Measurements from ENCODE around the gene GSTO1. TPM values are rescaled to one million over a fixed set of nuclear protein-coding genes. Genes with fewer than 3 reads are reported as not detected.

Gene GSTO1
- total and polyA plus RNA-seq, 2 experiments from 2014 or later = 143 to 387 TPM

DNA sequence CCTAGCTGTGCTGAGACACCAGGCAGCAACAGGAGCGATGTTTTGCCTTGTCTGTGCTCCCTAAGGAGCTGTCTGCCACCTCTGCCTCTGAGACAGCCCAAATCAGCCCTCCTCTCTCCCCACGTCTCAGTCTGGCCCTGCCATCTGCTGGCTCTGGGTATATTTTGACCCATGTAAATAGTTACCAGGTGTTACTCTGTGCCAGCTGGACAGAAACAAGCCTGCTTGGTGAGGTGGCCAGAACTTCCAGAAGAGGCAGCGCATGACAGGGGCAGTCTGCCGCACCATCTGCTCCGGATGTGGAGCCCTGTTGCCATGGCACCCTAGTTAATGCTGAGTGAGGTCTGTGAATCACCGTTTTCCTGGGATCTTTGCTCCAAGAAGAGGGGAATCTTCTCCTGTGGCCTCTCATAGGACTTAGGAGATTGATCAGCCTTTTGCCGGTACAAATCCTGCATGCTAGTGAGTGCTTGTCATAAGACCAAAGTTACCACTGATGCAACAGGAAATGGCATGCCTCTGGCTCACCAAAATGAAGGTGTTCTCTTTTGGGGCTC lies 46.1 kb downstream of the GSTO1 start:
- Histone ChIP-seq H3F3A (ENCODE audit: insufficient read depth) (peaks cover 47% of the 10 kb centered on the region), H2AFZ (no peak overlapping the region), H3K9me3 (ENCODE audit: low read depth) (no peaks in the 10 kb centered on the region), H3K4me1 (ENCODE audit: insufficient read depth) (peaks cover 26% of the 10 kb centered on the region), H3K36me3 (ENCODE audit: low read depth) (no peaks in the 10 kb centered on the region), H4K20me1 (ENCODE audit: insufficient read depth) (no peaks in the 10 kb centered on the region), H3K9me2 (ENCODE audit: insufficient read depth) (no peaks in the 10 kb centered on the region), H3K4me3 (peak overlapping the region; percentile 64), H3K27me3 (replicated peaks; ENCODE audit: insufficient read depth) (no peaks in the 10 kb centered on the region), H3K27ac (peak overlapping the region; percentile 100), H3K9ac (peak overlapping the region; percentile 96), H3K79me2 (ENCODE audit: insufficient read depth) (no peaks in the 10 kb centered on the region), H3K4me2 (ENCODE audit: unreplicated experiment) (peak overlapping the region; percentile 93)
- in situ Hi-C loops (cut with MboI) = no loop called here
- DNase-seq = peak; percentile 100
- WGBS, 2 experiments (ENCODE audit: low coverage in 1 of 2, low lambda C conversion rate in 2 of 2, missing lambda C conversion rate in 2 of 2) = 1 to 2% methylated on average over 7 of the region's 7 CpGs
- no peak for TF ChIP-seq EZH2phosphoT487 (IDR thresholded peaks at IDR 0.05; ENCODE audit: insufficient read depth, low read depth)
- TF ChIP-seq EZH2 (IDR thresholded peaks at IDR 0.05; ENCODE audit: insufficient read depth, poor library complexity, severe bottlenecking) = no peak

DNA sequence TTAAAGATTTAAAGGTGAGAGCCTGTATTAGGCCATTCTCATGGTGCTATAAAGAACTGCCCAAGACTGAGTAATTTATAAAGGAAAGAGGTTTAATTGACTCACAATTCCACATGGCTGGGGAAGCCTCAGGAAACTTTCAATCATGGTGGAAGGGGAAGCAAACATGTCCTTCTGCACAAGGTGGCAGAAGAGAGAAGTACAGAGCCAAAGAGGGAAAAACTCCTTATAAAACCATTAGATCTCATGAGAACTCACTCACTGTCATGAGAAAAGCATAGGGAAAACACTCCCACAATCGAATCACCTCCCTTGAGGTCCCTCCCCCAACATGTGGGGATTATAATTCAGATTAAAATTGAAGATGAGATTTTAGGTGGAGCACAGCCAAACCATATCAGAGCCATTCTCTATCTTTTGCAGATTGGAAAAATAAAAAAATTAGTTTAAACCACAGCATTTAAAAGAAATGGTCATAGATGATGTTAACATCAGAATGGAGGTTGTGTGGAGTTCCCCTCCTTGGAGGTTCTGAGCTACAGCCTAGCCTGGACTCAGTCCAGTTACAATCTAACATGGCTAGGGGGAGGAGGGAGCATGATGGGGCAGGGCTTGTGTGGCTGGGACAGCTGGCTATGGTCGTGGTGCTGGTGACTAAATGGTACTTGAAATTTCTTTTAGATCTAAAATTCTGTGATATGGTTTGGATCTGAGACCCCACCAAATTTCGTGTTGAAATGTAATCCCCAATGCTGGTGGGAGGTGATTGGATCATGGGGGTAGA lies 47.4 kb downstream of the GSTO1 start:
- in situ Hi-C loops (cut with MboI) = no loop called here
- WGBS, 2 experiments (ENCODE audit: low coverage in 1 of 2, low lambda C conversion rate in 2 of 2, missing lambda C conversion rate in 2 of 2) = 92 to 95% methylated on average over 3 of the region's 3 CpGs
- no peaks in the 10 kb centered on the region for H3K9me3 ChIP-seq (ENCODE audit: low read depth)
- no peak overlapping the region for H3K4me3 ChIP-seq
- no peaks in the 10 kb centered on the region for H3K79me2 ChIP-seq (ENCODE audit: insufficient read depth)
- no peak overlapping the region for H3K4me2 ChIP-seq (ENCODE audit: unreplicated experiment)
- peak; percentile 57 for DNase-seq
- peaks cover 55% of the 10 kb centered on the region for H3F3A ChIP-seq (ENCODE audit: insufficient read depth)
- TF ChIP-seq EZH2phosphoT487 (IDR thresholded peaks at IDR 0.05; ENCODE audit: insufficient read depth, low read depth) (no peak), EZH2 (IDR thresholded peaks at IDR 0.05; ENCODE audit: insufficient read depth, poor library complexity, severe bottlenecking) (no peak)
- no peaks in the 10 kb centered on the region for H3K36me3 ChIP-seq (ENCODE audit: low read depth)
- H3K4me1 ChIP-seq (ENCODE audit: insufficient read depth) = peaks cover 26% of the 10 kb centered on the region
- H3K27ac ChIP-seq = peak overlapping the region; percentile 100
- no peaks in the 10 kb centered on the region for H3K9me2 ChIP-seq (ENCODE audit: insufficient read depth)
- no peak overlapping the region for H2AFZ ChIP-seq
- no peaks in the 10 kb centered on the region for H3K27me3 ChIP-seq (replicated peaks; ENCODE audit: insufficient read depth)
- H3K9ac ChIP-seq = peak overlapping the region; percentile 96
- H4K20me1 ChIP-seq (ENCODE audit: insufficient read depth) = no peaks in the 10 kb centered on the region

DNA sequence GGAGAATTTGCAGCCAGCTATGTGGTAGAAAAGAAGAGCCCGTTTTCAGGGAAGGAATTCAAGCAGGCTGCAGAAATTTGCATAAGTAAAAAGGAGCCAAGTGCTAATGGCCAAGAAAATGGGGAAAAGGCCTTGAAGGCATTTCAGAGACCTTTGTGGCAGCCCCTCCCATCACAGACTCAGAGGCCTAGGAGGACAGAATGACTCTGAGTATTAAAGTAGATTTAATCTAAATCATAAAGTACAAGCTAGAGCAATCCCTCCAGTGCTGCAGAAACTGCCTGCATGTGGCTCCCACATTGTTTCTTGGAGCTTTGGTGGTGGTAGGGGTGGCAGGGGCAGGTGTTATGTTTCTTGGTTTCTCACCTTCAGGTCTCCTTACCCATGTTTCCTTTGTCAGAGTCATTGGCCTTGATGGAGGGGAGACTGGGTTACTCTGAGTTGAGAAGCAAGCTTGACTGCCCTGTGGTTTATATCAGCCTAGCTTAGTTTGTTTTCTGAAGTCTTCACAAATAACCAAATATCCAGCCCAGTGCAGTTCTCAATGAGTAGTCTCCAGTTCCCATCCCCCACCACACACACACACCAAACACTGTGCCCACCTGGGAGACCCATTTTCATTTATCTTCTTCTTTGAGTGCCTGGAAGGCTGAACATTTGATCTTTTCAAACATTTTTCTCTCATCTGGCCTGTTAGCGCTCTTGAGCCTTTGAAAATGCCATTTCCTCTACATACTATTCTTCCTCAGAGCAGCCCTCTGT lies 49.1 kb downstream of the GSTO1 start:
- 48 to 51% methylated on average over 2 of the region's 2 CpGs for WGBS, 2 experiments (ENCODE audit: low coverage in 1 of 2, low lambda C conversion rate in 2 of 2, missing lambda C conversion rate in 2 of 2)
- Histone ChIP-seq H3F3A (ENCODE audit: insufficient read depth) (peaks cover 59% of the 10 kb centered on the region), H3K4me2 (ENCODE audit: unreplicated experiment) (no peak overlapping the region), H3K27ac (no peak overlapping the region), H3K4me1 (ENCODE audit: insufficient read depth) (peaks cover 30% of the 10 kb centered on the region), H3K36me3 (ENCODE audit: low read depth) (0 out of 2 replicates have a peak, but pooled peaks cover 8% of the 10 kb centered on the region), H3K9me2 (ENCODE audit: insufficient read depth) (no peaks in the 10 kb centered on the region), H4K20me1 (ENCODE audit: insufficient read depth) (no peaks in the 10 kb centered on the region), H3K9me3 (ENCODE audit: low read depth) (no peaks in the 10 kb centered on the region), H2AFZ (no peak overlapping the region), H3K79me2 (ENCODE audit: insufficient read depth) (peaks cover 12% of the 10 kb centered on the region), H3K4me3 (no peak overlapping the region), H3K9ac (no peak overlapping the region), H3K27me3 (replicated peaks; ENCODE audit: insufficient read depth) (no peaks in the 10 kb centered on the region)
- no peak for DNase-seq
- in situ Hi-C loops (cut with MboI) = no loop called here
- no peak for TF ChIP-seq EZH2phosphoT487 (IDR thresholded peaks at IDR 0.05; ENCODE audit: insufficient read depth, low read depth)
- TF ChIP-seq EZH2 (IDR thresholded peaks at IDR 0.05; ENCODE audit: insufficient read depth, poor library complexity, severe bottlenecking) = no peak

DNA sequence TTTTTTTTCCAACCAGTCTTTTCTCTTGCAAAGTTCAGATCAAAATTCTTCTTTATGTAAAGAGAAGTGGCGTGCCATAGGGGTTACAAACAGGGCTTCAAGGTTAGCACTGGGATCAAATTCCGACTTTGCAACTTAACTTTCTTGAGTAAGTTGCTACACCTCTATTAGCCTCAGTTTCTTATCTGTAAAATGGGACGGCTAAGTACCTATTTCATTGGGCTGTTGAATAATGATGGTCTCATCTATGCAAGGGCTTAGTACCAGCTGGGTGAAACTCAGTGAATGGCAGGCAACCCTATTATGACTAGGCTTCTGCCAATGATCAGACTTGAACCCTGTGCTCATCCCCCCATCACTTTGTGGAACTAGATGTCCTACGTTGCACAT lies 49.7 kb downstream of the GSTO1 start:
- Histone ChIP-seq H3K9me3 (ENCODE audit: low read depth) (no peaks in the 10 kb centered on the region), H3K9ac (no peak overlapping the region), H3K4me3 (no peak overlapping the region), H3K4me2 (ENCODE audit: unreplicated experiment) (no peak overlapping the region), H3K9me2 (ENCODE audit: insufficient read depth) (no peaks in the 10 kb centered on the region), H3K79me2 (ENCODE audit: insufficient read depth) (peaks cover 14% of the 10 kb centered on the region), H3F3A (ENCODE audit: insufficient read depth) (peaks cover 57% of the 10 kb centered on the region), H3K27me3 (replicated peaks; ENCODE audit: insufficient read depth) (no peaks in the 10 kb centered on the region), H2AFZ (no peak overlapping the region), H3K4me1 (ENCODE audit: insufficient read depth) (peaks cover 25% of the 10 kb centered on the region), H4K20me1 (ENCODE audit: insufficient read depth) (no peaks in the 10 kb centered on the region), H3K27ac (no peak overlapping the region), H3K36me3 (ENCODE audit: low read depth) (0 out of 2 replicates have a peak, but pooled peaks cover 10% of the 10 kb centered on the region)
- no peak for TF ChIP-seq EZH2phosphoT487 (IDR thresholded peaks at IDR 0.05; ENCODE audit: insufficient read depth, low read depth)
- TF ChIP-seq EZH2 (IDR thresholded peaks at IDR 0.05; ENCODE audit: insufficient read depth, poor library complexity, severe bottlenecking) = no peak
- WGBS, 2 experiments (ENCODE audit: low coverage in 1 of 2, low lambda C conversion rate in 2 of 2, missing lambda C conversion rate in 2 of 2) = 89% methylated on average over 4 of the region's 4 CpGs
- DNase-seq = no peak
- in situ Hi-C loops (cut with MboI) = no loop called here
